Measurements from ENCODE around the gene KRTAP4-4.

DNA sequence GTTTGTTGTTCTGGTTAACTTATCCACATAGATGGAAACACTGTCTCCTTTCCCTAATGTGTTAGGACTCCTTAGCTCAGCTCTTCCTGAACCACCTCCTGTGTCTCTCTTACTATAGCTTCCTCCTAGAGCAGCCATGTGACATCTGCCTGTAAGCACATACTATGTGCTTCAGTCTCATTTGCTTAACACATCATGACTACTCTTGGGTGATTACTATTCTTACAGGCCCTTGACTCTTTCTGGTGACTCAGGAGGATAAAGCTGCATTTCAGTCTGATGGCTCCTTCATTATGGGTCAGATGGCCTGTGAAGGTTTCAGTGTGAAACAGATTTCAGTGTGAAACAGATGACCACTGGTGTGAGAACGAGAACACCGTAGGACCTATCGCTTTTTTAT, 17.8 kb upstream of the KRTAP4-4 start:
- TF ChIP-seq TCF12 (IDR thresholded peaks at IDR 0.05; ENCODE audit: low read depth, low read length) = no peak
- TF ChIP-seq, protein P1, sequence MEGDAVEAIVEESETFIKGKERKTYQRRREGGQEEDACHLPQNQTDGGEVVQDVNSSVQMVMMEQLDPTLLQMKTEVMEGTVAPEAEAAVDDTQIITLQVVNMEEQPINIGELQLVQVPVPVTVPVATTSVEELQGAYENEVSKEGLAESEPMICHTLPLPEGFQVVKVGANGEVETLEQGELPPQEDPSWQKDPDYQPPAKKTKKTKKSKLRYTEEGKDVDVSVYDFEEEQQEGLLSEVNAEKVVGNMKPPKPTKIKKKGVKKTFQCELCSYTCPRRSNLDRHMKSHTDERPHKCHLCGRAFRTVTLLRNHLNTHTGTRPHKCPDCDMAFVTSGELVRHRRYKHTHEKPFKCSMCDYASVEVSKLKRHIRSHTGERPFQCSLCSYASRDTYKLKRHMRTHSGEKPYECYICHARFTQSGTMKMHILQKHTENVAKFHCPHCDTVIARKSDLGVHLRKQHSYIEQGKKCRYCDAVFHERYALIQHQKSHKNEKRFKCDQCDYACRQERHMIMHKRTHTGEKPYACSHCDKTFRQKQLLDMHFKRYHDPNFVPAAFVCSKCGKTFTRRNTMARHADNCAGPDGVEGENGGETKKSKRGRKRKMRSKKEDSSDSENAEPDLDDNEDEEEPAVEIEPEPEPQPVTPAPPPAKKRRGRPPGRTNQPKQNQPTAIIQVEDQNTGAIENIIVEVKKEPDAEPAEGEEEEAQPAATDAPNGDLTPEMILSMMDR (IDR thresholded peaks at IDR 0.05; ENCODE audit: control extremely low read depth in 1 of 3, insufficient read depth in 1 of 3, low read depth in 1 of 3, low read length in 3 of 3) = no peak
- TF ChIP-seq POLR2A (IDR thresholded peaks at IDR 0.05; ENCODE audit: control extremely low read depth in 1 of 2, low read depth in 2 of 2, low read length in 2 of 2) = no peak
- no peak for TF ChIP-seq CEBPB (IDR thresholded peaks at IDR 0.05; ENCODE audit: low read depth, low read length)
- TF ChIP-seq POLR2AphosphoS5 (IDR thresholded peaks at IDR 0.05; ENCODE audit: low read depth, low read length) = no peak
- no peak for TF ChIP-seq YY1 (IDR thresholded peaks at IDR 0.05; ENCODE audit: low read depth, low read length)

Data from H1 (cell line).